WERI-Rb-1 (cell line): ENCODE measurements around the gene CCDC9B.

ENCODE experiments used
- DNase-seq: peaks from one replicate; pipeline ENCODE4 v3.0.0-alpha.2; 2020
- H3K27ac ChIP-seq: fragments of 250-450 bp; sonication (Bioruptor Pico); 2 replicates; pipeline ENCODE4 v1.5.1; 2020; ENCODE audit warnings: mild to moderate bottlenecking, moderate library complexity
- H3K27me3 ChIP-seq: fragments of 250-450 bp; sonication (Bioruptor Pico); 2 replicates; pipeline ENCODE4 v1.5.1; 2021; ENCODE audit warnings: mild to moderate bottlenecking, low read depth, moderate library complexity; ENCODE audit not compliant: insufficient read depth, severe bottlenecking
- H3K36me3 ChIP-seq: fragments of 250-450 bp; sonication (Bioruptor Pico); 2 replicates; pipeline ENCODE4 v1.5.1; 2020; ENCODE audit warnings: mild to moderate bottlenecking, moderate library complexity
- H3K4me3 ChIP-seq: 2 replicates; pipeline ENCODE4 v1.5.1; 2011; ENCODE audit warnings: low read depth, mild to moderate bottlenecking, control low read depth, low read length
- H3K9me3 ChIP-seq: fragments of 250-450 bp; sonication (Bioruptor Pico); 2 replicates; pipeline ENCODE4 v1.5.1; 2021; ENCODE audit warnings: mild to moderate bottlenecking, moderate library complexity; ENCODE audit not compliant: severe bottlenecking
- TF ChIP-seq, protein P1 (sequence below): IDR thresholded peaks from 2 replicates; pipeline ENCODE4 v1.5.1; 2011; ENCODE audit warnings: low read depth, mild to moderate bottlenecking, control low read depth, inconsistent platforms, low read length

The CCDC9B gene

DNA sequence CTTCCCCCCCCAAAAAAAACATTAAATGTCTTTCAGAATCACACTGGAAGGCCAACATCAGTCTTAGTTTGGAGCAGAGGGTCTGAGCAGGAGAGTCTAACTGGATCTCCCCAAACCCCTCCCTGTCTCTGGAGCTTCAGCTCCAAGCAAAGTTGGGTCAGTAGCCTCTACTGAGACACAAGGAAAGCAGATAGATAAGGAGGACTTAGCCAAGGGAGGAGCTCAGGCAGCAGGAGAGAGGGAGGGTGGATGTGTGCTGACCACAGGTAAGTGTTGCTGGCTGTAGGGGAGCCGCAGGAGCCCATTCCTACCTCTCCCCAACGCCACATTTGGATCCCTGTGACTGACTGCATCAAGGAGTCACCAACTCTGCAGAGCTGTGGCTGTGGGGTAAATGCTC, 40.0 kb downstream of the CCDC9B start:
- TF ChIP-seq, protein P1, sequence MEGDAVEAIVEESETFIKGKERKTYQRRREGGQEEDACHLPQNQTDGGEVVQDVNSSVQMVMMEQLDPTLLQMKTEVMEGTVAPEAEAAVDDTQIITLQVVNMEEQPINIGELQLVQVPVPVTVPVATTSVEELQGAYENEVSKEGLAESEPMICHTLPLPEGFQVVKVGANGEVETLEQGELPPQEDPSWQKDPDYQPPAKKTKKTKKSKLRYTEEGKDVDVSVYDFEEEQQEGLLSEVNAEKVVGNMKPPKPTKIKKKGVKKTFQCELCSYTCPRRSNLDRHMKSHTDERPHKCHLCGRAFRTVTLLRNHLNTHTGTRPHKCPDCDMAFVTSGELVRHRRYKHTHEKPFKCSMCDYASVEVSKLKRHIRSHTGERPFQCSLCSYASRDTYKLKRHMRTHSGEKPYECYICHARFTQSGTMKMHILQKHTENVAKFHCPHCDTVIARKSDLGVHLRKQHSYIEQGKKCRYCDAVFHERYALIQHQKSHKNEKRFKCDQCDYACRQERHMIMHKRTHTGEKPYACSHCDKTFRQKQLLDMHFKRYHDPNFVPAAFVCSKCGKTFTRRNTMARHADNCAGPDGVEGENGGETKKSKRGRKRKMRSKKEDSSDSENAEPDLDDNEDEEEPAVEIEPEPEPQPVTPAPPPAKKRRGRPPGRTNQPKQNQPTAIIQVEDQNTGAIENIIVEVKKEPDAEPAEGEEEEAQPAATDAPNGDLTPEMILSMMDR: no peak
- H3K27ac ChIP-seq: no peak overlapping the region
- H3K9me3 ChIP-seq: peaks cover 9% of the 10 kb centered on the region
- DNase-seq: no peak
- peaks cover 9% of the 10 kb centered on the region for H3K36me3 ChIP-seq
- H3K4me3 ChIP-seq: no peak overlapping the region
- no peaks in the 10 kb centered on the region for H3K27me3 ChIP-seq

DNA sequence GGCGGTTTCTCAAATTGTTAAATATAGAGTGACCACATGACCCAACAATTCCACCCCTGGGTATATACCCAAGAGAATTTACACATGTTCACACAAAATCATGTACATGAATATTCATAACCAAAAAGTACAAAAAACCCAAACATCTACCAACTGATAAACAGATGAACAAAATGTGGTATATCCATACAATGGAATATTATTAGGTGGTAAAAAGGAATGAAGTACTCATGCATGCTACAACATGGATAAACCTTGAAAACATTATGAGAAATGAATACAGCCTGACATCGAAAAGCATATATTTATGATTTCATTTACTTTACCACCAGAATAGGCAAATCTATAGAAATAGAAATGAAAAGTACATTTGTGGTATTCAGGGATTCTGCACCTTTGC, 40.4 kb downstream of the CCDC9B start:
- Histone ChIP-seq H3K27ac (no peak overlapping the region), H3K4me3 (no peak overlapping the region), H3K9me3 (peaks cover 9% of the 10 kb centered on the region), H3K27me3 (no peaks in the 10 kb centered on the region), H3K36me3 (peaks cover 9% of the 10 kb centered on the region)
- TF ChIP-seq, protein P1: no peak
- DNase-seq: no peak

- no peak for DNase-seq
- H3K9me3 ChIP-seq: peaks cover 9% of the 10 kb centered on the region
- H3K4me3 ChIP-seq: no peak overlapping the region
- H3K27me3 ChIP-seq: no peaks in the 10 kb centered on the region
- peaks cover 9% of the 10 kb centered on the region for H3K36me3 ChIP-seq
- TF ChIP-seq, protein P1: no peak
- H3K27ac ChIP-seq: no peak overlapping the region
Measured at GRCh38 chr15:40298216-40298935, 42.4 kb downstream of the CCDC9B start.

DNA sequence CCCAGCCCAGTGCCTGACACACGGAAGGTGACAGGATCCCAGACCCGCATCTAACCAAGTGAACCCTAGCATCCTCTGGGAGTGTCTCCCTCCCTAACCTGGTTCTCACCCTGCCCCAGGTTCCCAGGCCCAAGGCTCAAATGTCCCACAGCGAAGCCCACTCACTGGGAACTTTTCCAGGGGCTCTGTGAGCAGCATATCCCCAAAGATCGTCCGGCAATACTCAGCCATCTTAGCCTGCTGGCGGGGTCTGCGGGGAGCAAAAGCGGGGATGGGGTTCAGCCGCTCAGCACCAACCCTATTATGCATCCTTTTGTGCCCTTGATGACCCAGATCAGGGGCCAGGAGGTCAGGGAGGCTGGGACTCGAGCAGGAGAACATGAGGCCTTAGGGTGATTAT, 43.4 kb downstream of the CCDC9B start:
- TF ChIP-seq, protein P1: no peak
- H3K4me3 ChIP-seq: no peak overlapping the region
- no peak for DNase-seq
- H3K27ac ChIP-seq: no peak overlapping the region
- peaks cover 9% of the 10 kb centered on the region for H3K36me3 ChIP-seq
- no peaks in the 10 kb centered on the region for H3K27me3 ChIP-seq
- peaks cover 9% of the 10 kb centered on the region for H3K9me3 ChIP-seq

DNA sequence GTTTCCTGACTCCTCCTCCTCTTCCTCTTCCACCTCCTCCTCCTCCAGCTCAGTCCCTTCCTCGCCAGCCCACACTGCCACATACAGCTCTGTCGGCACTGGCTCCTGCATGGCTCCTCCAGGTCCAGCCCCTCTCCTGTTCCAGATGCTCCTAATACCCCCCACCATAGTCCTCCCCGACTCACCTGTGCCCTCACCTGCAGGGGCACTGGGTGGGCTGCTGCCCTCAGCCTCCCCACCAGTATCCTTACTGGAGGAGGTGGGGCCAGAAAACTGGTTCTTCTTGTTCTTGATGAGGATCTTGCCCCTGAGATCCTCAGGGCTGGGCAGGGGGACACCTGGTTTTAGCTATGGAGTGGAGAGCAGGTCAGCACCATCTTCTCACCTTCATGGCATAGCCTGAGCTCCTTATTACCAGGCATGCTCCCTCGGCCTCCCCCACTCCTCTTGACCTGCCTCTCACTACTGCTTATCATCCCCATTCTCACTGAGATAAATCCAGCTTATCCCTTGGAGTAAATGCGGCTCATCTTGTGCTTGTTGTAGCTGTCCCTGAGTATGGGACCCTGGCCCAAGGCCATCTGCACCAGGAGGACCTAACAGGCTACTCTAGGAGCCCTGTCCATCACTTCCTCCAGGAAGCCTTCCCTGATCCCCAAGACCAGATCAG, 44.0 kb downstream of the CCDC9B start:
- TF ChIP-seq, protein P1: no peak
- peaks cover 9% of the 10 kb centered on the region for H3K36me3 ChIP-seq
- DNase-seq: peak; percentile 83
- H3K27ac ChIP-seq: peak overlapping the region; percentile 26; the same call in 1 of the 2 replicates
- no peaks in the 10 kb centered on the region for H3K27me3 ChIP-seq
- no peak overlapping the region for H3K4me3 ChIP-seq
- peaks cover 9% of the 10 kb centered on the region for H3K9me3 ChIP-seq
